HAP-1 (cell line): Measurements from ENCODE around the gene GLYR1.
"Not testable (repeated sequence)": the region's sequence is repeated elsewhere in the genome, so short reads cannot be mapped to it uniquely, and the experiment has no call there.

ENCODE experiments used
- DNase-seq, 2 experiments: peaks; one replicate each; pipeline ENCODE4 v3.0.0-alpha.2; 2016 to 2020; ENCODE audit warnings: low spot score in 2 of 2
- H3K27me3 ChIP-seq: fragments of 250-450 bp; sonication (Bioruptor Pico); 2 replicates; pipeline ENCODE4 v1.5.1; 2020; ENCODE audit warnings: low read depth, mild to moderate bottlenecking, moderate library complexity
- H3K36me3 ChIP-seq: fragments of 250-450 bp; sonication (Bioruptor Pico); replicated peaks from 2 replicates; pipeline ENCODE4 v1.5.1; 2020; ENCODE audit warnings: mild to moderate bottlenecking
- H3K4me1 ChIP-seq: fragments of 250-450 bp; sonication (Bioruptor Pico); 2 replicates; pipeline ENCODE4 v1.5.1; 2020; ENCODE audit warnings: mild to moderate bottlenecking
- H3K4me3 ChIP-seq: fragments of 250-450 bp; sonication (Bioruptor Pico); 2 replicates; pipeline ENCODE4 v1.5.1; 2020; ENCODE audit warnings: mild to moderate bottlenecking, moderate library complexity
- H3K9me3 ChIP-seq: fragments of 250-450 bp; sonication (Bioruptor Pico); 2 replicates; pipeline ENCODE4 v1.5.1; 2020; ENCODE audit warnings: mild to moderate bottlenecking, moderate library complexity
- in situ Hi-C: fragments of 300-500 bp; cut with MboI; formaldehyde crosslinking; loops from 3 replicates; pipeline ENCODE4 v1.14.3; 2020; ENCODE audit warnings: low sequenced_read_pairs, inconsistent platforms, mixed read lengths

The GLYR1 gene

DNA sequence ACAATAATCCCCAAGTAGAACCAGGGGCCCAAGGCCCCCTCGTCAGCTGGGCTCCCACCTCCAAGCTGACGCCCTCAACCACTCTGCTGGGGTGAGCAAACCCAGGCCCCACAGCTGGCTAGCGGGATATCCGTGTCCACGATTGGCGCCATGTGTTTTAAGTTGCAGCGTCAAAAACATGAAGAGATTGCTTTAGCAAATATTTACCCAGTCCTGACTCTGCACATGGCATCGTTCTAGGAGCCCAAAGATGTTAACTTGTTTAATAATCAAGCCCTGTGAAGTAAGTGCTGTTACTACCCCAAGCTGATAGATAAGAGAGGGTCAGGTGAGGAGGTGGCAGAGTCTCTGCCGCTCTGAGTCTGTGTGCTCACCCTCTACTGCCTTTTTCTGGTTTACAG is 58.6 kb downstream of the GLYR1 start:
- no peaks in the 10 kb centered on the region for H3K4me1 ChIP-seq
- no peaks in the 10 kb centered on the region for H3K9me3 ChIP-seq
- DNase-seq = no peak
- H3K27me3 ChIP-seq = no peaks in the 10 kb centered on the region
- H3K4me3 ChIP-seq = no peak overlapping the region
- in situ Hi-C loops = no loop called here
- H3K36me3 ChIP-seq = no peaks in the 10 kb centered on the region

DNA sequence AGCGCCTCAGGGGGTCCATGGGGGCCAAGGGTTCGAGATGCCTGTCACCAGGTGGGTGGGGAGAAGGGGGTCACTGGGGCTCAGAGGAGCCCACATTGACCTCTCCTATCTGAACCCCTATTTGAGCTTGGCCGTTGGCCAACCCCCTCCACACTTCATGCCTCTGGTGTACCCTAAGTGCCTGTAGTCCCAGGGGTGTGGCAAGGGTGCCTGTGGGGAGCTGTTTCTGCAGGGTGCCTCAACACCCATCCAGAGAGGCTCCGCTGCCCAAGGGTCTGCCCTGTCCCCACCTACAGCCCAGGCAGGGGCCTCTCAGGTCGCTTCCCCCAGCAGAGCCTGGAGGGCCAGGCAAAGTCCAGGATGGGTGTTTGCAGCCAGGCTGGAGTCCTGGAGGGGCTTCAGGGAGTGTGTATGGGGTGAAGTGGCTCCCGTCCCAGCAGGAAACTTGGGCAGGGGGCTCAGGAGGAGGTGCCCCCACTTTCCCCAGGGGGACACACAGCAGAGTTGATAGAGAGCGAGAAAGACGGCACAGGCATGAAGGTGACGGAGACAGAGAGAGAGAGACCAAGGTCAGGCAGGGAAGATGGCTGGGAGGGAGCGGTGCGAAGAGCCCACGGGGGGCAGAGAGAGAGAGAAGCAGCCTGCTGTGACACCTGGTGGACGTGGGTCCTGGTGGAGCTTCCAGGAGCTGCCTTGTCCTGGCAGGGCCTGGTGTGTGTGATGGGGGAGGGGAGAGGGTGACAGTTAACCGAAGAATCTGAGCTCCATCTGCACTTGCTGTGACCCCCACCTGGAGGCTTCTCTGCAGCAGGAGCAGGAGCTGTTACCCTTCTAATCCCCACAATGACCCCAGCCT is 59.2 kb downstream of the GLYR1 start, which contains the start of gene SEPTIN12:
Gene SEPTIN12, minus strand, starts transcription at position 719 of the 856 bp plus-strand sequence. Its CDS starts 700 bp downstream, at position 19.
- Histone ChIP-seq H3K4me1 (no peaks in the 10 kb centered on the region), H3K27me3 (no peaks in the 10 kb centered on the region), H3K9me3 (no peaks in the 10 kb centered on the region), H3K36me3 (no peaks in the 10 kb centered on the region), H3K4me3 (no peak within 1 kb of the TSS)
- no peak for DNase-seq
- in situ Hi-C loops = no loop called here

DNA sequence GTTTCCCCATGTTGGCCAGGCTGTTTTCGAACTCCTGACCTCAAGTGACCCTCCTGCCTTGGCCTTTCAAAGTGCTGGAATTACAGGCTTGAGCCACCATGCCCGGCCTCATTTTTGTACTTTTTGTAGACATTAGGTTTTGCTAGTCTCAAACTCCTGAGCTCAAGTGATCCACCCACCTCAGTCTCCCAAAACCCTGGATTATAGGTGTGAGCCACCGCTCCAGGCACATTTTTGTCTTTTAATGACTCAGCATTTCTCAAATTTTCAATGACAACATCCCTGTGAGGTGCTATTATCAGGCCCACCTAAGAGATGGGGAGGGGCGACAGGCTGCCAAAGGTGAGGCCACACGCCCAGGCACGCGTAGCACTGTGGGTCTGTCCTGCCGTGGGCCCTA is 60.0 kb downstream of the GLYR1 start:
- in situ Hi-C loops = no loop called here
- no peaks in the 10 kb centered on the region for H3K27me3 ChIP-seq
- H3K9me3 ChIP-seq = no peaks in the 10 kb centered on the region
- H3K4me3 ChIP-seq = no peak overlapping the region
- DNase-seq = no peak
- no peaks in the 10 kb centered on the region for H3K4me1 ChIP-seq
- no peaks in the 10 kb centered on the region for H3K36me3 ChIP-seq

DNA sequence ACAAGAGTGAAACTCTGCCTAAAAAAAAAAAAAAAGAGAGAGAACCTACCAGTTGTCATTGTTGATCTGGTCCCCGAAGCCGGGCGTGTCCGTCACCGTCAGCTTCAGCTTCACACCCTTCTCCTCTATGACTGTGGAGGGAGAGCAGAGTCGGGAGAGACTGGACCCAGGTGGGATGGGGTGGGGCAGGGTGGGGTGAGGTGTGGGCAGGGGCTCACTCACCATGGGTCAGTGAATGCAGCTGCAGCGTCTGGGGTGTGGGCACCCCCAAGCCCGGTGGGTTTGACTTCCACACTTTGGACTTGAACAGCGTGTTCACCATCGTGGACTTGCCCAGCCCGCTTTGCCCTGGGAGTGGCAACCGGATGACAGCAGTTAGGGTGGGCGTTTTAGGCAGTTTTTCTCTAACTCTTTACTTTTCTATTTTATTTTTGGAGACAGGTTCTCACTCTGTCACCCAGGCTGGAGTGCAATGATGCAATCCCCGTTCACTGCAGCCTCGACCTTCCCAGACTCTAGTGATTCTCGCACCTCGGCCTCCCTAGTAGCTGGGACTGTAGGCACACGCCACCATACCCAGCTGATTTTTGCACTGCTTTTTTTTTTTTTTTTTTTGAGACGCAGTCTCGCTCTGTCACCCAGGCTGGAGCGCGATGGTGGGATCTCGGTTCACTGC is 61.2 kb downstream of the GLYR1 start:
- no peaks in the 10 kb centered on the region for H3K9me3 ChIP-seq
- in situ Hi-C loops = no loop called here

DNA sequence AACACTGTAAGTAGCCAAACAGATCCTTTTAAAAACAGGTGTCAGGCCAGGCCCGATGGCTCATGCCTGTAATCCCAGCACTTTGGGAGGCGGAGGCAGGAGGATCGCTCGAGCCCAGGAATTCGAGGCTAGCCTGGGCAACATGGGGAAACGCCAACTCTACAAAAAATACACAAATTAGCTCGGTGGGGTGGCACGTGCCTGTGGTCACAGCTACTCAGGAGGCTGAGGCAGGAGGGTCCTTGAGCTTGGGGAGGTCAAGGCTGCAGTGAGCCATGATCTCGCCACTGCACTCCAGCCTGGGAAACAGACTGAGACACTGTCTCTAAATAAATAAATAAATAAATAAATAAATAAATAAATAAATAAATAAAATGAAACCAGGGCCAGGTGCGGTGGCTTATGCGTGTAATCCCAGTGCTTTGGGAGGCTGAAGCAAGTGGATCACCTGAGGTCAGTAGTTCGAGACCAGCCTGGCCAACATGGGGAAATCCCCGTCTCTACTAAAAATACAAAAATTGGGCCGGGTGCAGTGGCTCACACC is 62.6 kb downstream of the GLYR1 start:
- DNase-seq, H3K4me3 ChIP-seq, H3K27me3 ChIP-seq, in situ Hi-C loops, H3K4me1 ChIP-seq, H3K36me3 ChIP-seq, H3K9me3 ChIP-seq: not testable (repeated sequence)

More for the DNA sequence above, 61.2 kb downstream of the GLYR1 start:
- Histone ChIP-seq H3K4me1 (no peaks in the 10 kb centered on the region), H3K36me3 (no peaks in the 10 kb centered on the region), H3K27me3 (no peaks in the 10 kb centered on the region), H3K4me3 (no peak overlapping the region)
- DNase-seq = no peak

DNA sequence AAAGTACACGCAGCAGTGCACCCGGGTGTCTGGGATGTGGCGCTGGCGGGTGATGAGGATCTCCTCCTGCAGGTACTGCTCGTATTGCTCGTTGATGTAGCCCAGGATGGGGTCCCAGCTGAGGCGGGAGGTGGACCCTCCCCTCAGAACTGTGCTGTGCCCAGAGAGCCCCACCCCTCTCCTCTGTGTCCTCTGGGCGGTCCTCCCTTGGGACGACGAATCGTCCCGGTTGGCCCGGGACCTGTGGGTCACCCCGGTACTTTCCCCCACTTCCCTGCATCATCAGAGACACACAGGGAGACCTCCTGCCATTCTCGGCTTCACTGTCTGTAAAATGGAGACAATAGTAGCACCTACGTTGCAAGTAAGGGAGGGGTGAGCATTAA is 63.1 kb downstream of the GLYR1 start:
- no peak for DNase-seq
- H3K9me3 ChIP-seq = no peaks in the 10 kb centered on the region
- no peaks in the 10 kb centered on the region for H3K36me3 ChIP-seq
- H3K4me1 ChIP-seq = no peaks in the 10 kb centered on the region
- H3K27me3 ChIP-seq = no peaks in the 10 kb centered on the region
- in situ Hi-C loops = no loop called here
- no peak overlapping the region for H3K4me3 ChIP-seq

DNA sequence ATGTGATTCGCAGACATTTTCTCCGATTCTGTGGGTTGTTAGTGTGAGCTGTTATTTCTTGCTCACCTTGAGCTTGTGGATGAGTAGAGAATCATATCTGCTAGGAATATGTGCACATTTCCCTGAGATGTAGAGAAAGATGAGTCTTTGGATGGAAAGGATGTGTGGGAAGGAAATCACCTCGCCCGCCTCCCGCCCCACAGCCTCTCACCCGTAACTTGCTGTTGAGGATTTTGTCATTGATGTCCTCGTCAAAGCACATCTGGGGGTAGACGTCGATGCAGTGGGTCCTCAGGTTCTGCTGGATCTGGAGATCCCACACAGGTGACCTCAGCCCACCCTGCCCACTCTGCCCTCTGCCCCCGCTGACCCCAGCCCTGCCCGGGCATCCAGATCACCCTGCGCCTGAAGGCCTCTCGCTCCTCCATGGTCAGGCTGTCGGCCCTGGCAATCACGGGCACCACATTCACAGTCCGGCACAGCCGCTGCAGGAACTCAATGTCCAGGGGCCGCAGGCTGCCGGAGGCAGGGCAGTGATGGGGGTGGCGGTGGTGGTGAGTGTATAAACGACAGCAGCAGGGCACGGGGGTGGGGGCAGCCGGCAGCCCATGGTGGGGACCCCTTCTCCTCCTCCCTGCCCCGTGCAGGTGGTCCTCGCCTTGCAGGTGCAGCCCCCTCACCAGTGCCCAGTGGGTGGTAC is 63.7 kb downstream of the GLYR1 start:
- H3K4me3 ChIP-seq = no peak overlapping the region
- no peaks in the 10 kb centered on the region for H3K4me1 ChIP-seq
- in situ Hi-C loops = no loop called here
- no peak for DNase-seq
- no peaks in the 10 kb centered on the region for H3K9me3 ChIP-seq
- H3K36me3 ChIP-seq = no peaks in the 10 kb centered on the region
- H3K27me3 ChIP-seq = no peaks in the 10 kb centered on the region

DNA sequence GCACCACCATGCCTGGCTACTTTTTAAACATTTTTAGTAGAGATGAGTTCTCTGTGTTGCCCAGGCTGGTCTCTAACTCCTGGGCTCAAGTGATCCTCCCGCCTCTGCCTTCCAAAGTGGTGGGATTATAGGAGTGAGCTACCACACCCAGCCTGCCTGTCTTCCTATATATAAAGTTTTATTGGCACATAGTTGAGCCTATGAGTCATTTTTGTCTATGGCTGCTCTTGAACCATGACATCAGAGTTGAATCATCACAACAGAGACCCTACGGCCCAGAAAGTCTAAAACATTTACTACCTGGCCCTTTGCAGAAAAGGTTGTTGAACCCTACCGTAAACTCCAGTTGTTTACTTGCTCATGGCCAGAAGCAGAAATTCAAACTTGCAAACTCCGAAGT is 66.9 kb downstream of the GLYR1 start:
- H3K4me1 ChIP-seq = no peaks in the 10 kb centered on the region
- no peaks in the 10 kb centered on the region for H3K27me3 ChIP-seq
- no peak for DNase-seq
- in situ Hi-C loops = no loop called here
- no peaks in the 10 kb centered on the region for H3K36me3 ChIP-seq
- H3K4me3 ChIP-seq = no peak overlapping the region
- H3K9me3 ChIP-seq = no peaks in the 10 kb centered on the region

DNA sequence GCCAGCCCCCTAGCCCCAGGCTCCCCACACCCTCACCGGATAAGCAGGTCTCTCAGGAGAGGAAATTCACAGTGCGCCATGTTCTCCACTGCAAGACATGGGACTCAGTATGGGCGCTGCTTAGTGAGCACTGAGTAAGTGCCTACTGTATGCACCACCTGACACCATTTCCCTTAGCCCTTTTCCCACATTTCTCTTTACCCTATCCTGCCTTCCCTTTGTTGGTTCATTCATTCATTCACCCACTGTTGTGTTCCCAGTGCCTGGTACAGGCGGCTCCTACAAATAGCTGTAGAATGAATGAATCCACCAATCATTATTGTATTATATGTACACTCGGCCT is 69.1 kb downstream of the GLYR1 start:
- H3K4me1 ChIP-seq = peaks cover 3% of the 10 kb centered on the region; the same call in 1 of the 2 replicates
- no peaks in the 10 kb centered on the region for H3K36me3 ChIP-seq
- no peaks in the 10 kb centered on the region for H3K27me3 ChIP-seq
- H3K4me3 ChIP-seq = no peak overlapping the region
- no peak for DNase-seq
- in situ Hi-C loops = no loop called here
- no peaks in the 10 kb centered on the region for H3K9me3 ChIP-seq

DNA sequence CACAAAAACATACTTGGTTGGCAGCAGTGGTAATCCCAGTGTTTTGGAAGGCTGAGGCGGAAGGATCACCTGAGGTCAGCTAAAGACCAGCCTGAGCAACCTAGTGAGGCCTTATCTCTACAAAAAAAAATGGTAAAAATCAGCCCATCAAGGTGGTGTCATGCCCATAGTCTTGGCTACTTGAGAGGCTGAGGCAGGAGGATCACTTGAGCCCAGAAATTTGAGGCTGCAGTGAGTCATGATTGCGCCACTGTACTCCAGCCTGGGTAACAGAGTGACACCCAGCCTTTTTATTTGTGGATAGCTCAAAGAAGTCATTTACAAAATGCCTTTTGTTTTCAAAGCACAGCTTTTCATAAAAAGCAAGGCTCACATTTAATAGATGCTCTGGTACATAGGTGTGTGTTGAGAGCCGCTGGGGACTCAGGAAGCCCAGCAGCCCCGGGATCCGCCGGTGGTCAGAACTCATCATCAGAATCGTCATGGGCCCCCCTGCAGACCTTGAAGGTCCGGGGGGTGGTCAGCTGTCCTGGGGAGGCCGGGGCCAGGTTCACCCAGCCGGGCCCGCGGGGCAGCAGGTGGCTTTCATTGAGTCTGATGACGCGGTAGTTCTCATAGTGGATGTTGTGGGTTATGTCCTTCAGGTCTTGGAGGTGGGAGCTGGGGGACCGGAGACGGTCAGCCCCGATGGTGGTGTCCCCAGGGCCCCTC is 69.6 kb downstream of the GLYR1 start:
- no peaks in the 10 kb centered on the region for H3K36me3 ChIP-seq
- DNase-seq = no peak
- H3K9me3 ChIP-seq = no peaks in the 10 kb centered on the region
- in situ Hi-C loops = no loop called here
- peaks cover 3% of the 10 kb centered on the region; the same call in 1 of the 2 replicates for H3K4me1 ChIP-seq
- H3K4me3 ChIP-seq = no peak overlapping the region
- no peaks in the 10 kb centered on the region for H3K27me3 ChIP-seq

DNA sequence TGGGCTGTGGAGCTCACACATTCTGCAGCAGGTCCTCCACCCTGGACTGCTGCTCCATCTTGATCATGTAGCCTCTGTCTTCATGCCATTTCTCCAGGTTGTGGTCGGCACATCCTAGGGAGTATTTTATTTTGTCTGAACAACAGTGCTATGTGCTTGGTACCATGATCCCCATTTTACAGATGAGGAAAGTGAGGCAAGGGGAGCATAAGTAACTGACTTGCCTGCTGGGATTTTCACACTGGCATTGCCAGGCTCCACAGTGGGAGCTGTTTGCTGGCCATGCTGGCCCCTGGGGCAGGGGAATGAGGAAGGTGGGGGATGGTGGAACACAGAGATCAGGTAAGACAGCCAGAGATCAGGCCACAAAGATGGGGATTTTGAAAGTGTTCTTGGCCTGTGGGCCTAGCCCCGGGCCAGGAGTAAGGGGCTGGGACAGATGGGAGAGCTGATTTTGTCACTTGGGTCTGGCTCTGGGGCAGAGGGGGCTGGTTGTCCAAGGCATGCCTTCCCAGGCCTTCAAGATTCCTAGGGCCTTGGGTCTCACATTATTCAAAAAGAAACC is 70.9 kb downstream of the GLYR1 start:
- in situ Hi-C loops = no loop called here
- H3K4me3 ChIP-seq = no peak overlapping the region
- no peaks in the 10 kb centered on the region for H3K36me3 ChIP-seq
- peaks cover 3% of the 10 kb centered on the region; the same call in 1 of the 2 replicates for H3K4me1 ChIP-seq
- H3K9me3 ChIP-seq = no peaks in the 10 kb centered on the region
- DNase-seq = no peak
- no peaks in the 10 kb centered on the region for H3K27me3 ChIP-seq

DNA sequence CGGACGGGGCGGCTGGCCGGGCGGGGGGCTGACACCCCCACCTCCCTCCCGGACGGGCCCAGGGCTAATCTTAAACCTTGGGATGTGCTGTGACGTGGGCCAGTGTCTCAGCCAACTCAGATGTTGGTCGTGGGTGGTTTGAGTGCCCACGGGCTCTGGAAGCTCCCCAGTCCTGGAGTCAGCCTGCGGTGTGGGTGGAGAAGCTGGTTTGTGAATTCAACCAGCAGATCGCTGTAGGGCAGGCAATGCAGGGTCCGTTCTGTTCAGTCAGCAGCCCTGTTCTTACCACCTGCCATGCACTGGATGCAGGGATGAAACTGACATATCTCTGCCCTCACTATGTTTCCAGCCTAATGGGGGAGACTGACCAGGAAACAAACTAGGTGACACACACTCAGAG is 72.1 kb downstream of the GLYR1 start:
- in situ Hi-C loops = no loop called here
- Histone ChIP-seq H3K9me3 (no peaks in the 10 kb centered on the region), H3K36me3 (no peaks in the 10 kb centered on the region), H3K4me3 (no peak overlapping the region), H3K27me3 (no peaks in the 10 kb centered on the region), H3K4me1 (peaks cover 3% of the 10 kb centered on the region; the same call in 1 of the 2 replicates)
- DNase-seq = no peak

DNA sequence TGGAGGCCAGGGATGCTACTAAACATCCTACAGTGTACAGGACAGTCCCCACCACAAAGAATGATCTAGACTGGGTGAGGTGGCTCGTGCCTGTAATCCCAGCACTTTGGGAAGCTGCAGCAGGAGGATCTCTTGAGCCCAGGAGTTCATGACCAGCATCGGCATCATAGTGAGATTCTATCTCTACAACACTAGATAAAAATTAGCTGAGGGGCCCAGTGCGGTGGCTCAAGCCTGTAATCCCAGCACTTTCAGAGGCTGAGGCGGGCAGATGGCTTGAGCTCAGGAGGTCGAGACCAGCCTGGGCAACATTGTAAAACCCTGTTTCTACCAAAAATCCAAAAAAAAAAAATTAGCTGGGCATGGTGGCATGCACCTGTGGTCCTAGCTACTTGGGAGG is 74.7 kb downstream of the GLYR1 start:
- Histone ChIP-seq H3K27me3 (no peaks in the 10 kb centered on the region), H3K4me1 (peaks cover 4% of the 10 kb centered on the region; the same call in 1 of the 2 replicates), H3K4me3 (no peak overlapping the region), H3K36me3 (no peaks in the 10 kb centered on the region), H3K9me3 (no peaks in the 10 kb centered on the region)
- in situ Hi-C loops = no loop called here
- DNase-seq = no peak
